VCaP (cell line): Measurements from ENCODE around the gene GPAM.

Experiments used
- H3K27ac ChIP-seq: fragments of 450-650 bp; 2 replicates; pipeline ENCODE4 v1.5.1; 2017
- TF ChIP-seq, protein P1 (sequence below): fragments of 450-650 bp; conservative IDR thresholded peaks from 2 replicates; pipeline ENCODE4 v1.5.1; 2017; ENCODE audit warnings: mild to moderate bottlenecking, moderate library complexity

GPAM gene

DNA sequence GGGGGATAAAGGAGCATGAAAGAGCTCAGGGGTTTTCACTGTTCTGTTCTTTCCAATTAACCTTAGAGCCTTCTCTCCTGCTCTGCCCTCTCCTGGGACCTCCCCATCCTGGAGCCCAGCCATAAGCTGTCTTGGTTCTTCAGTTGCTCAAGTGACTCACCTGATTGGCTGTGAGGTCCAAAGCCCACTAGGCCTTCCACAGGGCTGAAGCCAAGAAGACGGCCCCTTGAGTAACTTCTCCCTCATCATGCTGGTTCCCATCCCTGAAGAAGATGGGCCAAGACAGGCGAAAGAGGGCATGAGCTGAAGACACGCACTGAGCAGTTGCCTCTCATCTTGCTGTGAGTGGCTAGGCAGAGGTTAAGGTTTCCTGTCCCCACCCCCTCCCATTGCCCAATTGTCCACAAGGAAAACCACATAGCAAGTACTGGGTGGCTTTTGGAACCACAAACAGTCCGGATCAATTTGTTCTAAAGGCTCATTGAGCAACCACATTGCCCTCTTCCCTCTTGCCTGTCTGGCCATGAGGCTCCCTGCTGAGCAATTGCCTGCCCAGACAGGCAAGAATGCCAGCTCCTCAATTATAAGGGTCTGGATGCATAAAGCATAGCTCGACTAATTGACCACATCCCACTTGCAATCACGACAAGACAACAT is 43.9 kb upstream of the GPAM start:
- no peak overlapping the region for H3K27ac ChIP-seq
- TF ChIP-seq, protein P1, sequence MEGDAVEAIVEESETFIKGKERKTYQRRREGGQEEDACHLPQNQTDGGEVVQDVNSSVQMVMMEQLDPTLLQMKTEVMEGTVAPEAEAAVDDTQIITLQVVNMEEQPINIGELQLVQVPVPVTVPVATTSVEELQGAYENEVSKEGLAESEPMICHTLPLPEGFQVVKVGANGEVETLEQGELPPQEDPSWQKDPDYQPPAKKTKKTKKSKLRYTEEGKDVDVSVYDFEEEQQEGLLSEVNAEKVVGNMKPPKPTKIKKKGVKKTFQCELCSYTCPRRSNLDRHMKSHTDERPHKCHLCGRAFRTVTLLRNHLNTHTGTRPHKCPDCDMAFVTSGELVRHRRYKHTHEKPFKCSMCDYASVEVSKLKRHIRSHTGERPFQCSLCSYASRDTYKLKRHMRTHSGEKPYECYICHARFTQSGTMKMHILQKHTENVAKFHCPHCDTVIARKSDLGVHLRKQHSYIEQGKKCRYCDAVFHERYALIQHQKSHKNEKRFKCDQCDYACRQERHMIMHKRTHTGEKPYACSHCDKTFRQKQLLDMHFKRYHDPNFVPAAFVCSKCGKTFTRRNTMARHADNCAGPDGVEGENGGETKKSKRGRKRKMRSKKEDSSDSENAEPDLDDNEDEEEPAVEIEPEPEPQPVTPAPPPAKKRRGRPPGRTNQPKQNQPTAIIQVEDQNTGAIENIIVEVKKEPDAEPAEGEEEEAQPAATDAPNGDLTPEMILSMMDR = no peak

DNA sequence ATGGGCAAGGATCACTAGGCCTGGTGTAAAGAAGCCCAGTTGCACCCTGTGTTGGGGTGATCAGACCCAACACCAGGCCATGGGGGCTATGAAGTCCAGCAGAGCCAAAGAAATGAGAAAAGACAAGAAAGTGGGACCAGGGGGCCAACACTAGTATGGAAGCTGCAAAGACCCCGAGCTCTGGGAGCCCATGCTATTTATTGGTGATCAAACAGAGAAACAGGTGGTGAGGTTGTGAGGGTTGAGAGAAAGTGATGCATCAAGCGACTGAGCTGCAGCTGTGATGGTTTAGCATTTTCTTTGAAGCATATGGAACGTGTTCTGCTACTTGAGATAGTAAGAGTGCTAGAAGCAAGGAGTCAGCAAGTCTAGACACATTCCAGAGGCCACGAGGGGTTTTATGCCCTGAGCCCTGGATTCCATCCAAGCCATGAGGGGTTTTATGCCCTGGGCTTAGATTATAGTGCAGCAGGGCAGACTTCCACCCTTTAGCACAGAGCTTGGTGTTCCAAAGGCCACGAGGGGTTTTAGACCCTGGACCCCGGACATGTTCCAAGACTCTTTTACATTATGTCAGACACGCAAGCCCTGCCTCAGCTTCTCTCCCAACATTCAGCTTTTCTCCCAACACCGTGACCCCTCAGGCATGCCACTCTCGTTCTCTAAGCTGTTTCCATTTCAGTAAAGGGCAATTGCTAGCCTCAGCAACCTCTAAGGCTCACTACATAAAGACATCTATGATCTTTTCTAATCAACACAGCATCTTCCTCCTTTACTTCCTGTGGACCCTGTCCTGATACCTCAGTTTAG is 43.1 kb upstream of the GPAM start:
- no peak overlapping the region for H3K27ac ChIP-seq
- TF ChIP-seq, protein P1 = no peak

DNA sequence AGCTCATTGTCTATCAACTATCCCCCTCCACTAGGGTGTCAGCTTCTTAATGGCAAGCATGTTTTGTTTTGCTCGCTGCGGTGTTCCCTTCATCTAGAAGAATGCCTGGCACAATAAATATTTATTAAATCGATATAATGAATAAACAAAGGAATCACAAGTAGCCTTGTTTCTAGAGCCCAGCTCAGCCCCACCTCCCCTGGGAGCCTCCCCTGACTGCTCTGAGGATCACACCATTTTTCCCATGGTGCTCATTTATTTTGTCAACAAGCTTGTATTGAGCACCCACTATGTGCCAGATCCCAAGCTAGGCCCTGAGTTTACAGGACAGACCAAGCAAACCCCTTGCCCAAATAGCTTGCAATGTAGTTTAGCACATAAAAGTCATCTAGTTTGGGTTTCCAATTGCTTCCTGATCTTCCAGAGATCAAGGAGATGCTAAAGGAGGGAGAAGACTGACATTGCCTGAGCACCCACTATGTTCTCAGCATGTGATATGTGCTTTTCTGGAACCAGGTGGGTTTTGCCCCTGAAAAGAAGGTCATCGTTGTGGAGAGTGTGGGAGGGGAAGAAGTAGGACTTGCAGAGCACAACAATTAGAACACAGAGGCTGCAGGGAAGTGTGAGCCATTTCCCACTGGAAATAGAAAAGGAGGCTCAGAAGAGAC is 42.3 kb upstream of the GPAM start:
- TF ChIP-seq, protein P1 = no peak
- H3K27ac ChIP-seq = no peak overlapping the region

DNA sequence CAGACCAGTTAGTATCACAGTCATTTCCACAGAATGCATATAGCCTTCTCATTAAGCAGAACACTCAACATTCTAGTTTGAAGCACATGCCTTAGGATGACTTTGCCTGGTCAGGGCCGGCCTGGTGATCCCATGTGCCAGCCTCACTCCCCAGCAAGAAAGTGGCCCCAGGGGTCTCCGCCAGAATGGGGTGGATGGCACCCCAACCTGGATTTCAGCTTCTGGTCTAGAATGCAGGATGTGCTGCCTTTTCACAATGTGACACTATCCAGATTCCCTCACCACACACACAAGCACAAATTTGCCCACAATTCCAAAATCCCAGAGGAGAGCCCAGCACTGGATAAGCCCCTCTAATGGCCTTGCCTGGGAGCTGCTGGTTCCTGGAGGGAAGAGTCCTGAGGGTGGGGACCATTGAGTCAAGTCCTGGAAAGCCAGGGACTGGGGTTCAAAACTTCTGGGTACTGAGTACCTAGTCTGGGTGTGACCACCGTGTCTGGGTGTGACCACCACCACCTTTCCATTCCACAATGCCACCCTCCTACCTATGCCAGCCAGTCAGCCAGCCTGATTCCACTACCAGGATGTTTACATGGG is 41.5 kb upstream of the GPAM start:
- TF ChIP-seq, protein P1 = no peak

DNA sequence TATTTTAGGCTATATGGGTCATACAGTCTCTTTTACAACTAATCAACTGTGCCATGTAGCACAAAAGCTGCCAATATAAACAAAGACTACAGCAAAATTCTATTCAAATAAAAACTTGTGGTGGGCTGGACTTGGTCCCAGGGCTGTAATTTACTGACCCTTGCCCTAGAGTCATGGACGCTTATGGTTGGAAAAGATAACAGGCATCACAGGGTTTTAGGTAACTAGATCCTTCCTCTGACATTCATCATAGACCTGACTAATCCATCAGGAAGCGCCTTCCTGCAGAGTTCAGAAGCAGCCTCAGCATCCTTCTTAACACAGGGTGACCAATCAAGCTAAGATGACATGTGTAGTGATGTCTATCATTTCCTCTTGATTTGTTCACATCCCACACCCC is 40.2 kb upstream of the GPAM start:
- TF ChIP-seq, protein P1 = no peak
- no peak overlapping the region; the same call in 1 of the 2 replicates for H3K27ac ChIP-seq

More for the DNA sequence above, 41.5 kb upstream of the GPAM start:
- H3K27ac ChIP-seq = no peak overlapping the region

DNA sequence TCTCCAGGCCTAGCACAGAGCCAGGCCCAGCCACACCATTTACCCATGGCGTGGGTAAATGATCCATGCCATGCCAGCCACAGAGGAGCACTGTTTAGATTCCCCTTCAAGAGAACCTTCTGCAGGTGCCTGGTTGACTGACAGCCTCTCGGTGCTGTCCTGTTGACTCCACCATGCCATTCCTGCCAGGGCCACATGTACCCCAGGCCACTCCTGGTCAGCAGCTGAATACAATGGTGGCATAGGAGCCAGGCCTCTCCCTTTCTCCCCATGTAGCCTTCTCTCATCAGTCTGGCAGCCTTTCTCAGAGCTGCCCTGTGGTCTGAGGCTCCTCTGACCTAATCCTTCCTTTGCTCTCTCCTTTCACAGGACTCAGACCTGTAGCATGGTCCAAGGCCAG is 39.2 kb upstream of the GPAM start:
- no peak overlapping the region for H3K27ac ChIP-seq
- TF ChIP-seq, protein P1 = no peak

DNA sequence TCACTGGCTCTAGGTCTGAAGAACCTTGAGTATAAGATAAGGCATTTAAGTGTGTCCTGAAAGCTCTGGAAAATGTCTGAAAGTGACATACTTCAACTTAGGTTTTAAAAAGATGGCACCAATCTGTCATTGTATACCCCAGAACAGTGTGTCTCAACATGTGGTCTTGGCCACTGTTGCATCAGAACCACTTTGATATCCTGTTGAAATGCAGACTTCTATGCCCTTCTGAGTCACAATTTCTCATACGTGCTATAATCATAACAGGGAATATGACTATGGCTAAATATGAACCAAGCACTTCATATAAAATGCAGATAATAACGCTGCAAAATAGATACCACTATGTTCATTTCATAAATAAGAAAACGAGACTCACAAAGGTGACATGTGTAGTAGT is 38.0 kb upstream of the GPAM start:
- H3K27ac ChIP-seq = no peak overlapping the region
- TF ChIP-seq, protein P1 = no peak
